Keratinocyte (primary cell): ENCODE data around the gene SMIM32.

Experiments
- CTCF ChIP-seq, 3 experiments: IDR thresholded peaks in 1 of 3; conservative IDR thresholded peaks in 1 of 3; optimal IDR thresholded peaks in 1 of 3; 2 replicates in 2 of 3; 3 replicates in 1 of 3; pipeline versions ENCODE3 to v1.5.1; 2011; ENCODE audit warnings: low read length in 3 of 3, mild to moderate bottlenecking in 3 of 3, moderate library complexity in 2 of 3, control low read depth in 1 of 3, inconsistent platforms in 1 of 3; ENCODE audit not compliant: insufficient read depth in 2 of 3; ENCODE audit errors: extremely low read depth in 1 of 3
- EZH2 ChIP-seq: IDR thresholded peaks from one replicate; pipeline ENCODE4 v1.6.1; 2012; ENCODE audit warnings: inconsistent platforms, mild to moderate bottlenecking, low read length, moderate library complexity

GRCh38 chr5:136141561-136141960, 51.4 kb downstream of the SMIM32 start:
- TF ChIP-seq CTCF (optimal IDR thresholded peaks at IDR 0.05 in 1 of 3, IDR thresholded peaks at IDR 0.05 in 1 of 3, conservative IDR thresholded peaks at IDR 0.05 in 1 of 3; ENCODE audit: extremely low read depth in 1 of 3, insufficient read depth in 2 of 3, low read length in 3 of 3) = no peak
- TF ChIP-seq EZH2 = no peak
